Measurements from ENCODE around the gene SNX27.

Gene SNX27

GRCh38 chr1:151624783-151625182 is 12.9 kb downstream of the SNX27 start:
- Histone ChIP-seq H3K36me3 (replicated peaks in 1 of 2; ENCODE audit: control insufficient read depth in 2 of 2, insufficient read depth in 2 of 2, low read length in 2 of 2) (peaks cover 0 to 17% of the 10 kb centered on the region in 2 donors), H3K4me3 (ENCODE audit: low read length in 2 of 2) (no peak overlapping the region), H3K4me2 (ENCODE audit: insufficient read depth, low read length, poor library complexity, severe bottlenecking) (no peak overlapping the region), H3K27ac (replicated peaks; ENCODE audit: low read length) (no peak overlapping the region), H2BK5ac (ENCODE audit: low read length) (no peak overlapping the region), H4K91ac (ENCODE audit: low read depth, low read length, poor library complexity) (no peak overlapping the region), H3K9me3 (replicated peaks in 1 of 2; ENCODE audit: control insufficient read depth in 2 of 2, insufficient read depth in 1 of 2, low read depth in 1 of 2, low read length in 2 of 2) (no peaks in the 10 kb centered on the region), H2BK12ac (ENCODE audit: low read length) (no peak overlapping the region), H3K27me3 (ENCODE audit: control insufficient read depth in 3 of 3, insufficient read depth in 3 of 3, low read depth in 1 of 3, low read length in 3 of 3) (no peaks in the 10 kb centered on the region), H2AFZ (ENCODE audit: low read length) (no peak overlapping the region), H3K23ac (ENCODE audit: low read depth, low read length, poor library complexity) (no peak overlapping the region), H3K18ac (ENCODE audit: low read length) (no peak overlapping the region), H3K14ac (ENCODE audit: low read length) (no peak overlapping the region), H4K8ac (ENCODE audit: low read depth, low read length) (no peak overlapping the region), H3K4ac (ENCODE audit: low read length) (no peak overlapping the region), H2BK120ac (ENCODE audit: low read depth, low read length) (no peak overlapping the region), H3K79me1 (ENCODE audit: low read depth, low read length) (no peaks in the 10 kb centered on the region), H2AK5ac (ENCODE audit: low read depth, low read length) (no peak overlapping the region), H3K4me1 (ENCODE audit: control insufficient read depth in 2 of 2, insufficient read depth in 1 of 2, low read depth in 1 of 2, low read length in 2 of 2) (no peaks in the 10 kb centered on the region), H3K9ac (ENCODE audit: low read depth, low read length, poor library complexity) (no peak overlapping the region), H2BK15ac (ENCODE audit: low read length) (no peak overlapping the region)
- WGBS, 2 donors (ENCODE audit: extremely low coverage in 2 of 2, insufficient read length in 2 of 2, insufficient replicate concordance in 1 of 2): no CpG with 5 or more reads among the region's 3 CpGs
- DNase-seq (ENCODE audit: low spot score): no peak

GRCh38 chr1:151626740-151627334 is 15.0 kb downstream of the SNX27 start:
- H2BK15ac ChIP-seq (ENCODE audit: low read length): no peak overlapping the region
- no peak overlapping the region for H4K91ac ChIP-seq (ENCODE audit: low read depth, low read length, poor library complexity)
- no peak overlapping the region for H2BK5ac ChIP-seq (ENCODE audit: low read length)
- H3K14ac ChIP-seq (ENCODE audit: low read length): no peak overlapping the region
- H2AK5ac ChIP-seq (ENCODE audit: low read depth, low read length): no peak overlapping the region
- no peak overlapping the region for H2AFZ ChIP-seq (ENCODE audit: low read length)
- WGBS, 2 donors (ENCODE audit: extremely low coverage in 2 of 2, insufficient read length in 2 of 2, insufficient replicate concordance in 1 of 2): no CpG with 5 or more reads among the region's 3 CpGs
- H4K8ac ChIP-seq (ENCODE audit: low read depth, low read length): no peak overlapping the region
- peaks cover 0 to 17% of the 10 kb centered on the region in 2 donors for H3K36me3 ChIP-seq (replicated peaks in 1 of 2; ENCODE audit: control insufficient read depth in 2 of 2, insufficient read depth in 2 of 2, low read length in 2 of 2)
- H3K9ac ChIP-seq (ENCODE audit: low read depth, low read length, poor library complexity): no peak overlapping the region
- H3K4me1 ChIP-seq (ENCODE audit: control insufficient read depth in 2 of 2, insufficient read depth in 1 of 2, low read depth in 1 of 2, low read length in 2 of 2): no peaks in the 10 kb centered on the region
- no peak overlapping the region for H3K23ac ChIP-seq (ENCODE audit: low read depth, low read length, poor library complexity)
- H3K4ac ChIP-seq (ENCODE audit: low read length): no peak overlapping the region
- H3K79me1 ChIP-seq (ENCODE audit: low read depth, low read length): no peaks in the 10 kb centered on the region
- H3K27ac ChIP-seq (replicated peaks; ENCODE audit: low read length): no peak overlapping the region
- H2BK12ac ChIP-seq (ENCODE audit: low read length): no peak overlapping the region
- H3K27me3 ChIP-seq (ENCODE audit: control insufficient read depth in 3 of 3, insufficient read depth in 3 of 3, low read depth in 1 of 3, low read length in 3 of 3): no peaks in the 10 kb centered on the region
- no peak overlapping the region for H3K4me3 ChIP-seq (ENCODE audit: low read length in 2 of 2)
- H3K18ac ChIP-seq (ENCODE audit: low read length): no peak overlapping the region
- DNase-seq (ENCODE audit: low spot score): no peak
- no peaks in the 10 kb centered on the region for H3K9me3 ChIP-seq (replicated peaks in 1 of 2; ENCODE audit: control insufficient read depth in 2 of 2, insufficient read depth in 1 of 2, low read depth in 1 of 2, low read length in 2 of 2)
- H2BK120ac ChIP-seq (ENCODE audit: low read depth, low read length): no peak overlapping the region
- H3K4me2 ChIP-seq (ENCODE audit: insufficient read depth, low read length, poor library complexity, severe bottlenecking): no peak overlapping the region

DNA sequence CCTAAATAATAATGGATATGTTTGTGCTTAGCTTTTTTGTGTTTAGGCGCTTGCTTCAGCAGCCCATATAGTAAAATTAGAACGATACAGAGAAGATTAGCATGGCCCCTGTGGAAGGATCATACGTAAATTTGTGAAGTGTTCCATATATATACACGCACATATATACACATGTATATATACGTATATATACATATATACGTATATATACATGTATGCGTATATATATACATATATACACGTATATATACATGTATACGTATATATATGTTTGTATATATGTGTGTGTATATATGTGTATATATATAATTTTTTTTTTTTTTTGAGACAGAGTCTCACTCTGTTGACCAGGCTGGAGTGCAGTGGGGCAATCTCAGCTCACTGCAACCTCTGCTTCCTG is 17.4 kb downstream of the SNX27 start:
- Histone ChIP-seq H3K27me3 (ENCODE audit: control insufficient read depth in 3 of 3, insufficient read depth in 3 of 3, low read depth in 1 of 3, low read length in 3 of 3) (no peaks in the 10 kb centered on the region), H3K9ac (ENCODE audit: low read depth, low read length, poor library complexity) (no peak overlapping the region), H2BK120ac (ENCODE audit: low read depth, low read length) (no peak overlapping the region), H3K18ac (ENCODE audit: low read length) (no peak overlapping the region), H2BK15ac (ENCODE audit: low read length) (no peak overlapping the region), H3K4ac (ENCODE audit: low read length) (no peak overlapping the region), H2BK12ac (ENCODE audit: low read length) (no peak overlapping the region), H3K14ac (ENCODE audit: low read length) (no peak overlapping the region), H2BK5ac (ENCODE audit: low read length) (no peak overlapping the region), H2AK5ac (ENCODE audit: low read depth, low read length) (no peak overlapping the region), H2AFZ (ENCODE audit: low read length) (no peak overlapping the region), H3K4me1 (ENCODE audit: control insufficient read depth in 2 of 2, insufficient read depth in 1 of 2, low read depth in 1 of 2, low read length in 2 of 2) (peaks cover 0 to 3% of the 10 kb centered on the region in 2 donors), H3K36me3 (replicated peaks in 1 of 2; ENCODE audit: control insufficient read depth in 2 of 2, insufficient read depth in 2 of 2, low read length in 2 of 2) (peaks cover 0 to 17% of the 10 kb centered on the region in 2 donors), H3K79me1 (ENCODE audit: low read depth, low read length) (no peaks in the 10 kb centered on the region), H3K27ac (replicated peaks; ENCODE audit: low read length) (no peak overlapping the region), H3K4me3 (ENCODE audit: low read length in 2 of 2) (no peak overlapping the region), H3K4me2 (ENCODE audit: insufficient read depth, low read length, poor library complexity, severe bottlenecking) (no peak overlapping the region), H3K9me3 (replicated peaks in 1 of 2; ENCODE audit: control insufficient read depth in 2 of 2, insufficient read depth in 1 of 2, low read depth in 1 of 2, low read length in 2 of 2) (no peaks in the 10 kb centered on the region), H4K8ac (ENCODE audit: low read depth, low read length) (no peak overlapping the region), H3K23ac (ENCODE audit: low read depth, low read length, poor library complexity) (no peak overlapping the region), H4K91ac (ENCODE audit: low read depth, low read length, poor library complexity) (no peak overlapping the region)
- no peak for DNase-seq (ENCODE audit: low spot score)
- WGBS, 2 donors (ENCODE audit: extremely low coverage in 2 of 2, insufficient read length in 2 of 2, insufficient replicate concordance in 1 of 2): no CpG with 5 or more reads among the region's 9 CpGs

GRCh38 chr1:151635479-151636072 is 23.7 kb downstream of the SNX27 start:
- Histone ChIP-seq H2BK12ac (ENCODE audit: low read length) (no peak overlapping the region), H3K79me1 (ENCODE audit: low read depth, low read length) (no peaks in the 10 kb centered on the region), H3K4ac (ENCODE audit: low read length) (no peak overlapping the region), H3K23ac (ENCODE audit: low read depth, low read length, poor library complexity) (no peak overlapping the region), H3K9me3 (replicated peaks in 1 of 2; ENCODE audit: control insufficient read depth in 2 of 2, insufficient read depth in 1 of 2, low read depth in 1 of 2, low read length in 2 of 2) (no peaks in the 10 kb centered on the region), H2BK5ac (ENCODE audit: low read length) (no peak overlapping the region), H3K4me1 (ENCODE audit: control insufficient read depth in 2 of 2, insufficient read depth in 1 of 2, low read depth in 1 of 2, low read length in 2 of 2) (peaks cover 0 to 7% of the 10 kb centered on the region in 2 donors), H4K91ac (ENCODE audit: low read depth, low read length, poor library complexity) (no peak overlapping the region), H3K18ac (ENCODE audit: low read length) (no peak overlapping the region), H3K14ac (ENCODE audit: low read length) (no peak overlapping the region), H3K27me3 (ENCODE audit: control insufficient read depth in 3 of 3, insufficient read depth in 3 of 3, low read depth in 1 of 3, low read length in 3 of 3) (no peaks in the 10 kb centered on the region), H2AFZ (ENCODE audit: low read length) (no peak overlapping the region), H3K4me2 (ENCODE audit: insufficient read depth, low read length, poor library complexity, severe bottlenecking) (no peak overlapping the region), H4K8ac (ENCODE audit: low read depth, low read length) (no peak overlapping the region), H2AK5ac (ENCODE audit: low read depth, low read length) (no peak overlapping the region), H3K4me3 (ENCODE audit: low read length in 2 of 2) (no peak overlapping the region), H3K9ac (ENCODE audit: low read depth, low read length, poor library complexity) (no peak overlapping the region), H2BK120ac (ENCODE audit: low read depth, low read length) (no peak overlapping the region), H2BK15ac (ENCODE audit: low read length) (no peak overlapping the region), H3K27ac (replicated peaks; ENCODE audit: low read length) (no peak overlapping the region), H3K36me3 (replicated peaks in 1 of 2; ENCODE audit: control insufficient read depth in 2 of 2, insufficient read depth in 2 of 2, low read length in 2 of 2) (peaks cover 0 to 16% of the 10 kb centered on the region in 2 donors)
- DNase-seq (ENCODE audit: low spot score): no peak
- no CpG with 5 or more reads among the region's 2 CpGs for WGBS, 2 donors (ENCODE audit: extremely low coverage in 2 of 2, insufficient read length in 2 of 2, insufficient replicate concordance in 1 of 2)

All from neuronal stem cell (in vitro differentiated cells).